Measurements from ENCODE around the gene EEF1A2.

DNA sequence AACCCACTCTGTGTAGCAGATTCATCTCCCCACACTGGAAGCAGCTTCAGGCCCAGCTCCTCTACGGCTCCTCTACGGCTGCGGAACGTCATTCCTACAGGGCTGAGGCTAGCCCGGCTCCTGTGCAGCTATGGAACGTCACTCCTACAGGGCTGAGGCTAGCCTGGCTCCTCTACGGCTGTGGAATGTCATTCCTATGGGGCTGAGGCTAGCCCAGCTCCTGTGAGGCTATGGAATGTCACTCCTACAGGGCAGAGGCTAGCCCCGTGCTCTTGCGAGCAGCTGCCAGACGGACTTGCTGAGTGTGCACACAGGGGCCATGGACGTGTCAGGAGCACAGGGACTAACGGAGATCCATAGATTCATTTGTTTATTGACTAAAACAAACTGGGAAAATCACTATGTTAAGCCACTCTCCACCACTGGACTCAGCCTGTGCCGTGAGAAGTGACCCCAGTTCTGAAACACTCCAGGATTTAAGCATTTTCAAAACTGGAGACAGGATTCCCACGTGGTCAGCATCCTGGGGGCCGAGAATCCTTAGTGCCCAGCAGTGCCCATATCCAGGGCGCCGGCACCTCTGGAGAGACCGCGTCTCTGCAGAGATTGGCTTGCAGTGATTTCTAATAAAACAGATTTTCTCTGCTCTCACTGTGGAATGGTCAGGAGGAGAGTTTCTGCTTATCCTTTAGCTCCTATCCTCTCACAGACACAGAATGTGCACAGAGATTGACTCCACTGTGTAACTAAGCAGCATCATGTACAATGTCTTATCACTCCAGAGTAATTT is 31.4 kb downstream of the EEF1A2 start:
- TF ChIP-seq GATA3 (IDR thresholded peaks at IDR 0.05; ENCODE audit: low read depth, low read length) (no peak), GATA2 (IDR thresholded peaks at IDR 0.05; ENCODE audit: low read depth, low read length) (no peak)

Measured in SH-SY5Y (cell line).